Loucy (cell line): ENCODE data around the gene IL15RA.

Experiments
- H2AFZ ChIP-seq: fragments of 200-600 bp; sonication (generic); 2 replicates; pipeline ENCODE4 v1.6.0; 2016; ENCODE audit warnings: antibody characterized with exemption, mild to moderate bottlenecking, low read length, moderate library complexity
- H3F3A ChIP-seq: fragments of 200-600 bp; 2 replicates; pipeline ENCODE4 v1.6.0; 2016; ENCODE audit warnings: antibody characterized with exemption, low read depth, mild to moderate bottlenecking
- H3K27me3 ChIP-seq: fragments of 200-600 bp; sonication (generic); 2 replicates; pipeline ENCODE4 v1.6.1; 2014; ENCODE audit warnings: low read length, mild to moderate bottlenecking; ENCODE audit not compliant: insufficient read depth, poor library complexity, severe bottlenecking
- H3K36me3 ChIP-seq: fragments of 200-600 bp; sonication (generic); 2 replicates; pipeline ENCODE4 v1.6.1; 2016; ENCODE audit warnings: low read length; ENCODE audit not compliant: insufficient read depth
- H3K4me1 ChIP-seq: fragments of 200-600 bp; sonication (generic); 2 replicates; pipeline ENCODE4 v1.5.1; 2014; ENCODE audit warnings: low read length, mild to moderate bottlenecking; ENCODE audit not compliant: insufficient read depth, poor library complexity, severe bottlenecking
- H3K4me2 ChIP-seq: fragments of 200-600 bp; sonication (generic); 2 replicates; pipeline ENCODE4 v1.6.0; 2014; ENCODE audit warnings: antibody characterized with exemption, low read length, low read depth, mild to moderate bottlenecking; ENCODE audit not compliant: poor library complexity, severe bottlenecking
- H3K4me3 ChIP-seq: fragments of 200-600 bp; sonication (generic); 2 replicates; pipeline ENCODE4 v1.5.1; 2014; ENCODE audit warnings: low read length, mild to moderate bottlenecking, mixed read lengths; ENCODE audit not compliant: poor library complexity, severe bottlenecking
- H3K79me2 ChIP-seq: fragments of 200-600 bp; sonication (generic); 2 replicates; pipeline ENCODE4 v1.6.1; 2014; ENCODE audit warnings: low read length; ENCODE audit not compliant: insufficient read depth
- H3K9ac ChIP-seq: fragments of 200-600 bp; sonication (generic); 2 replicates; pipeline ENCODE4 v1.6.0; 2014; ENCODE audit warnings: mild to moderate bottlenecking, low read depth, low read length, moderate library complexity; ENCODE audit not compliant: poor library complexity, severe bottlenecking
- H3K9me2 ChIP-seq: fragments of 200-600 bp; sonication (generic); replicated peaks from 2 replicates; pipeline ENCODE4 v1.6.1; 2016; ENCODE audit warnings: low read depth, low read length, mixed read lengths
- H3K9me3 ChIP-seq: fragments of 200-600 bp; sonication (generic); 2 replicates; pipeline ENCODE4 v1.6.1; 2014; ENCODE audit warnings: mild to moderate bottlenecking, antibody characterized with exemption, low read length, low read depth; ENCODE audit not compliant: insufficient read depth
- H4K20me1 ChIP-seq: fragments of 200-600 bp; sonication (generic); 2 replicates; pipeline ENCODE4 v1.6.0; 2014; ENCODE audit warnings: antibody characterized with exemption, low read length, mild to moderate bottlenecking; ENCODE audit not compliant: insufficient read depth, poor library complexity, severe bottlenecking
- EZH2phosphoT487 ChIP-seq: fragments of 200-600 bp; IDR thresholded peaks from 2 replicates; pipeline ENCODE4 v1.6.1; 2018; ENCODE audit warnings: antibody characterized with exemption, mild to moderate bottlenecking, moderate library complexity, borderline replicate concordance
- TF ChIP-seq, protein P1 (sequence below): fragments of 200-600 bp; sonication (generic); conservative IDR thresholded peaks from 2 replicates; pipeline ENCODE4 v1.5.1; 2014; ENCODE audit warnings: mild to moderate bottlenecking, antibody characterized with exemption, low read length

Gene IL15RA

DNA sequence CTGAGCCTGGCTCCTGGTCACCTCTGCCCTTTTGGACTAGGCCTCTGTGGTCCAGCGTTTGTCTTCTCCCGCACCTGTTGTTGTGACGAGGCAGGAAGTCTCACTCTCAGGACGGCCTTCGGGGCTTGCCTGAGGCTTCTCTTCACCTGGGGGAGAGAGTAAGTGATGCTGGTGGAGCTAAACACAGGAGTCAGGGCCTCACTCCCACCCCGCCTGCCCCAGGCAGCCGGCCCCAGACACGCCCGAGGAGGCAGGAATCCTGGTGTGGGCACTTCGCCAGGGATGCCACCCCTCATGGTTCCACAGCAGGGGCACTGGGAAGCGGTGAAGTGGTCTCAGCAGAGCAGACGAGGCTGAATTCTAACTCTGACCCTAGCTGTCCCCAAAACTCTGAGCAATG lies 42.5 kb upstream of the IL15RA start:
- H2AFZ ChIP-seq = no peak overlapping the region
- H3K36me3 ChIP-seq = no peaks in the 10 kb centered on the region
- TF ChIP-seq, protein P1, sequence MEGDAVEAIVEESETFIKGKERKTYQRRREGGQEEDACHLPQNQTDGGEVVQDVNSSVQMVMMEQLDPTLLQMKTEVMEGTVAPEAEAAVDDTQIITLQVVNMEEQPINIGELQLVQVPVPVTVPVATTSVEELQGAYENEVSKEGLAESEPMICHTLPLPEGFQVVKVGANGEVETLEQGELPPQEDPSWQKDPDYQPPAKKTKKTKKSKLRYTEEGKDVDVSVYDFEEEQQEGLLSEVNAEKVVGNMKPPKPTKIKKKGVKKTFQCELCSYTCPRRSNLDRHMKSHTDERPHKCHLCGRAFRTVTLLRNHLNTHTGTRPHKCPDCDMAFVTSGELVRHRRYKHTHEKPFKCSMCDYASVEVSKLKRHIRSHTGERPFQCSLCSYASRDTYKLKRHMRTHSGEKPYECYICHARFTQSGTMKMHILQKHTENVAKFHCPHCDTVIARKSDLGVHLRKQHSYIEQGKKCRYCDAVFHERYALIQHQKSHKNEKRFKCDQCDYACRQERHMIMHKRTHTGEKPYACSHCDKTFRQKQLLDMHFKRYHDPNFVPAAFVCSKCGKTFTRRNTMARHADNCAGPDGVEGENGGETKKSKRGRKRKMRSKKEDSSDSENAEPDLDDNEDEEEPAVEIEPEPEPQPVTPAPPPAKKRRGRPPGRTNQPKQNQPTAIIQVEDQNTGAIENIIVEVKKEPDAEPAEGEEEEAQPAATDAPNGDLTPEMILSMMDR = no peak
- TF ChIP-seq EZH2phosphoT487 = no peak
- no peaks in the 10 kb centered on the region for H3K4me1 ChIP-seq
- no peaks in the 10 kb centered on the region for H3F3A ChIP-seq
- no peaks in the 10 kb centered on the region for H3K79me2 ChIP-seq
- H3K27me3 ChIP-seq = no peaks in the 10 kb centered on the region
- no peak overlapping the region for H3K9ac ChIP-seq
- H3K9me3 ChIP-seq = no peaks in the 10 kb centered on the region
- H3K4me2 ChIP-seq = no peak overlapping the region
- no peak overlapping the region for H3K4me3 ChIP-seq
- no peaks in the 10 kb centered on the region for H4K20me1 ChIP-seq
- H3K9me2 ChIP-seq = no peaks in the 10 kb centered on the region

DNA sequence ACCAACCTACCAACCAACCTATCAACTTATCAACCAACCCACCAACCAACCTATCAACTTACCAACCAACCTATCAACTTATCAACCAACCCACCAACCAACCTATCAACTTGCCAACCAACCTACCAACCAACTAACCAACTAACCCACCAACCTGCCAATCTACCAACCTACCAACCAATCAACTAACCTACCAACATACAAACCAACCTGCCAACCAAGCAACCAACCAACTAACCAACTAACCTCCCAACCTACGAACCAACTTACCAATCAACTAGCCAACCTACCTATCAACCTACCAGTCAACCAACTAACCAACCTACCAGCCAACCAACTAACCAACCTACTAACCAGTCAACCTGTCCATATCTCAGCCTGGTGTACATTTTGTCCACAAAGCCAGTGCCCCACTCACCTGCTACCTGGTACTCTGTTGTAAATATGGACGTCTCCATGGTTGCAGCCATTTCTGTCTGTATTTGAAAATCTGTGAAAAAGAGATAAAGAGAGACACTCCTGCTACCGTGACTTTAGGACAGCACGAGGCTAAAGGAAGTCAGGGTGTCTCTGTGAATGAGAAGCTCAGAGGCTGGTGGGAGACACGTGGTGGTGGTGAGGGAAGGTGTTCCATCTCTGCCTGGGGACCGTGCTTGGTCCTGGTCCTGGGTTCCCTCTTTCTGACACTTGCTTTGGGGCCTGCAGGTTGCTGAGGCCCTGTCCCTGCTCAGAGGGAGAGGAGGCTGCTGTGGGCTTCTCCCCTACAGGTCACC lies 41.9 kb upstream of the IL15RA start:
- Histone ChIP-seq H3K9ac (no peak overlapping the region), H3K36me3 (no peaks in the 10 kb centered on the region), H3F3A (no peaks in the 10 kb centered on the region), H3K9me3 (no peaks in the 10 kb centered on the region), H3K27me3 (no peaks in the 10 kb centered on the region), H3K4me3 (no peak overlapping the region), H3K79me2 (no peaks in the 10 kb centered on the region), H3K4me1 (no peaks in the 10 kb centered on the region), H3K9me2 (no peaks in the 10 kb centered on the region), H2AFZ (no peak overlapping the region), H3K4me2 (no peak overlapping the region), H4K20me1 (no peaks in the 10 kb centered on the region)
- TF ChIP-seq EZH2phosphoT487 = no peak
- TF ChIP-seq, protein P1 = no peak

DNA sequence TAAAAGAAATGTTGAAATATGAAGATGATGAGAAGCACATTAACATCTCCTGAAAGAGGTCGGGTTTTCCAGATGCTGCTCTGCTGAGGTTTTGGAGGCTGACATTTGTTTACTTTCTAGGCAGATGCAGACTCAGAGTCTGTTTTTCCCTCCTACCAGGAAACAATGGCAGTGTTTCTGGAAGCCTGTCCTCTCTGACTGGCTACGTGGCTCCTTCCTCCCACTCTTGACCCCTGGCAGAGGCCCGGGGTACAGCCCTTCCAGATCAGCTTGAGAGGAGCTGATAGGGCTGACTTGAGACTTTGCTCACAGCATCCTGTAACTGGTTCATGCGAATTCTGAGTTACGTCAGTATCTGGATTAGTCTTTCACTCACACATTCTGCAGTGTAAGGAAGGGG lies 41.1 kb upstream of the IL15RA start:
- Histone ChIP-seq H3F3A (no peaks in the 10 kb centered on the region), H3K79me2 (no peaks in the 10 kb centered on the region), H3K9me2 (no peaks in the 10 kb centered on the region), H4K20me1 (no peaks in the 10 kb centered on the region), H3K4me3 (no peak overlapping the region), H3K4me2 (no peak overlapping the region), H3K9ac (no peak overlapping the region), H3K36me3 (no peaks in the 10 kb centered on the region), H3K9me3 (no peaks in the 10 kb centered on the region), H2AFZ (no peak overlapping the region), H3K4me1 (no peaks in the 10 kb centered on the region), H3K27me3 (no peaks in the 10 kb centered on the region)
- TF ChIP-seq, protein P1 = no peak
- TF ChIP-seq EZH2phosphoT487 = no peak
